Central memory CD4-positive, alpha-beta T cell (primary cell): ENCODE results near the gene ELOB.

Source experiments
- DNase-seq: peaks from one replicate; pipeline ENCODE4 v3.0.0; 2022

Gene ELOB

GRCh38 chr16:2779978-2780898 is 3.2 kb upstream of the ELOB start:
- no peak for DNase-seq

DNA sequence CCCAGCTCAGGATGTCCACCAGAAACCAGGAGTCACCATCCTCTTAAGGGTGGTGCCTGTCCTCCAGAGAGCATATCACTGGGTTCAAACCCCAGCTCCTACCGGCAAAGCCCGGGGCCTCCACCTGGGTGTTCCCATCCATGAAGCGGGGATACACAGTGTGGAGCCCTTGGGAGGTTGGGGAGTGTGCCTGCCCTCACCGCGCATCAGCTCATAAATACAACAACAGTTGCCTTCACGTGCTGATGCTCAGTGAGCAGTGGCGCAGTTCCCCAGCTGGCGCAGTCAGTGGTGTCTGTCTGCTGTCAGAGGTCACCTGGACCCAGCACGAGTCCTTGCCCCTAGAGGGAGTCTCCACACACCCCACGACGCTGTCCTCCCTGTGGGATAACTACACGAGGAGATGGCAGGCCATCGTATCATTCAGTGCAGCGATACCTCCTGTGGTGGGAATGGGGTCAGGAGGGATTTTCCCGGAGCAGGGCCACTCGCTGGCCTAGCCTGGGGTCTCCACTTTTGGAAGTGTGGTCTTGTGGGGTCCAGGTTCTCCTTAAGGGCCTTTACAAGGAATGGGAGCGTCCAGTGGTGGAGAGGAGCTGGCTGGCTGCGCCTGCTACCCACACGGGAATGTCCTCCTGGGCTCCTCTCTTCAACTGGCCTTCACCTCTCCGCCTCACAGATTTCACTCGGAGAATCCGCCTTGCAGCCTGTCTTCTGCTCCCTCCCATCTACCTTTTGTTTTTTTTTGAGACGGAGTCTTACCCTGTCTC is 2.3 kb upstream of the ELOB start:
- DNase-seq, result no peak

DNA sequence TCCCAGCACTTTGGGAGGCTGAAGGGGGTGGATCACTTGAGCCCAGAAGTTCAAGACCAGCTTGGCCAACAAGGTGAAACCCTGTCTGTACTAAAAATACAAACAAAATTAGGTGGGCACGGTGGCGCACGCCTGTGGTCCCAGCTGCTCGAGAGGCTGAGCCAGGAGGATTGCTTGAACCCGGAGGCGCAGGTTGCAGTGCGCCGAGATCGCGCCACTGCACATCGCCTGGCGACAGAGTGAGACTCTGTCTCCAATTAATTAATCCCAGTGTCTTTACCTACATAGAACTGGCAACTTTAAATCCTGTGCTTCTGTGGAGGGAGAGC is 1.5 kb upstream of the ELOB start:
- no peak for DNase-seq

- DNase-seq, result peak; percentile 46
Measured at GRCh38 chr16:2777903-2778629, 986 bp upstream of the ELOB start.

- DNase-seq, result peak; percentile 31
Measured at GRCh38 chr16:2776500-2777139, 460 bp downstream of the ELOB start.

- no peak for DNase-seq
Measured at GRCh38 chr16:2775765-2776499, 1.1 kb downstream of the ELOB start.

DNA sequence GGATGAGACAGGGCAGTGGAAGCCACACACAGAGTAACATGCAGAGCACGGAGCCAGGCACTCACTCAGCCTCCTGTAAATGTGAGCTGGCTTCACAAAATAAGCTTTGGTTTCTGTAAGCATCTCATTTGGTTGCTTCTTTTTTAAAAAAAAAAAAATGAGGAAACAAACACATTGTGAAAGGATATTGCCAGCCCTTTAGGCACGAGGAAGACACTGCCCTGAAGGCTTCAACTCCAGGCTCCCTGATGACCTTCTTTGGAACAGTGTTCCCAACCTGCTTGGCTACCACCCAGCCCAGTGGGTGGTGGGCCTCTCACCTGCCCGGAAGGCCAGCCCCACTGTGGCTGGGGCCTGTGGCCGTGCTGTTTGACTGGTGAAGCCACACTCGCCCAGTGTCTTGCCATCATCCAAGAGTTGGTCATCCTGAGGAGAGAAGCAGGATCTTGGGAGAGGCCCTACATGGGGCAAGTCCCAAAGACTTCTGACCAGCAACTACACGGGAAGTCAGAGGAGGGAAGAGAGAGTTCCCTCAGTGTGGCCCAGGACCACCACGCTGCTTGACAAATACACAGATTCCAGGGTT is 1.9 kb downstream of the ELOB start:
- no peak for DNase-seq

DNA sequence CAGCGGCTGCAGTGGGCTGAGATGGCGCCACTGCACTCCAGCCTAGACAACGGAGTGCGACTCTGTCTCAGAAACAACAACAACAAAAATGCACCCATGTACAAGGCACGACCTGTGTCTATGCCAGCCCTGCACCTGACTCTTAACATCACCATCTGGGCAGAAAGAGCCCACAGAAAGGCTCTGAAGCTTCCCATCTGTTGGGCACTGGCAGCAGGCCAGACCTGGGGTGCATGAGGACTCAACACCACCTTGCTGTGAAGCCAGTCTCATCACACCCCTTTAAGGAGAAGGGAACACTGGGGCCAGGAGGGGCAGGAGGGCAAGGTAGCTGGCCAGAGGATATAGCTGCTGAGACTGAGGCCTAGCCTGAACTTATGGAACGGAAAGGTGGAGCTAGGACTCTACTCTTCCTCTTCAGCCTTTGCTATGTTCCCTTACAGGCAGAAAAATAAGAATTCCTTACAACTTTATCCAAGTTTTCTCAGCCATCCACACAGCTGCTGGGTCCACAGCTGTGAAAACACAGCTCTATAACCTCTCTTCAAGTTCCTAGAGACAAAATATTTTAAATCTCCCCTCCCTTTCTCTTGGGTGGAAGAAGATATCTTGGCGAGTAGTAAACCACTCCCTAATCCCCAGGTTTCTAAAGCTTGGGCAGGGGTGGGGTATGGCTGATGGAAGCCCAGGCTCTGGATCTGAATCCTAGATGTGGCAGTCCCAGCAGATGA is 2.8 kb downstream of the ELOB start:
- no peak for DNase-seq

DNA sequence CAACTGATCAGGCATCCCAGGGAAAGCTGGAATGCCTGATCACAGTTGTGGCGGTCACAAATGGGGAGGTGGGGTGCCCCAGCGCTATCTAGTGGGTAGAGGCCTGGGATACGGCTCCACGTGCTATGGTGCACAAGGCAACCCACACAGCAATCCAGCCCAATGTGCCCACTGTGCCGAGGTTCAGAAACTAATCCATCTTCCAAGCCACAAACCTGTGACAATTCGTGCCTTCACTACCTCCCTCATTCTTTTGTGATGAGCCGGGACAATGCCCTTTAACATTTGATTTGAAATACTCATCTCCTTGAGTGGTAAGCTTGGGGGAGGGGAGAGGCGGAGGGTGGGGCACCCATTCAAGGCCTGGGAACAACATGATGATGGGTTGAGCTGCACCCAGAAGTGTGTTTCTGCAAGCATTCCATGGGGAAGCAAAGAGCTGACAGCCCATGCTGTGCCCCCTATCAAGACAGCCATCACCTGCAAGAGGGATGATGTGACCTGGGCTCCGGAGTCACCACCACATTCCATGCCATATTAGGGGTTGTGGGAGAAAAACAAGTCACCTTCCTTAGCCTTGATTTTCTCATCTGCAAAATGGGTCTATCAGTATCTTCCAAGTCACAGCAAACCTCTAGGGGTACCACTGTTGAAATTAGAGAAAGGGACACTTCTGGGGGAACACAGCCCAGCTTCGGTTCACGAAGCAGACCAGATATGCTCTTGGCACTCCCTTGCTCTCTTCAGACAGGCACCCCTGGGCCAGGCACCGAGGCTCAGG is 3.7 kb downstream of the ELOB start:
- no peak for DNase-seq

DNA sequence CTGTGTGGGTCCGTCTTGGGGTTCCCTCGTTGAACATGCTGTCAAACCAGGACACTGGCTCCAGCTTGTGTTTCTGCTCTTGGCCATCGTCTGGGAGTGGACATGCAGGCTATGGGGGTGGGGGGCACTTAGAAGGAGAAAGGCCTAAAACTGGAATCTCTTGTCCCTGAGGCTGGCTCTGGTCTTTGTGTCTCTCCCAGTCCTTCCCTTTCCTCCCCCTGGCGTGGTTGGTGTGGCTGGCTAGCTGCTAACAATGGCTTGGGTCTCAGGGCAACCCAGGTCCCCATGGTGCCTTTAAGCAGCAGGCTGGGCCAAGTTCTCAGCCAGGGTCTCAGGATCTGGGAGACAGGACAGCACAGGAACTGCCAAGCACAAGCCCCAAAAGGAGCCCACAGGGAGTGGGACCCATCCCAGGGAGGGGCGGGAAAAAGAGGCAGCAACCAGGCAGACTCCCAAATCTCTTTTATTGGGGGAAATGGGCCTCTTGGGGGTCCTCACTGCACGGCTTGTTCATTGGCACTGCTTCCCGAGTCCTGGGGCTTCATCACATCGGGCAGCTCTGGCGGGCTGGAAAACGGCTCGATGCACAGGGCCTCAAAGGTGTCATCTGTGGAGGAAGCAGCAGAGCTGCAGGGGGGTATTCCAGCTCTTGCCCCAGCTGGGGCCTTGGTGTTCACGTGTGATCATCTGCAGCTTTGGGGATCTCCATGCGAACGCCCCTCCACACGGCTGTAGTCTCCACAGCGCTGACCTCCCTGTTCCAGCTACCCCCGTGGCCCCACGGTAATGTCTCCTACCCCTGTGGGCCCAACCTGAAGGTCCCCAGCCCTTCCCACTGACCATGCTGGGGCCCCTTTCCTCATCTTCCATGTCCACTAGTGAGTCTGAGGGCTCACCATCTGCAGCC is 5.3 kb downstream of the ELOB start:
- DNase-seq, result no peak

DNA sequence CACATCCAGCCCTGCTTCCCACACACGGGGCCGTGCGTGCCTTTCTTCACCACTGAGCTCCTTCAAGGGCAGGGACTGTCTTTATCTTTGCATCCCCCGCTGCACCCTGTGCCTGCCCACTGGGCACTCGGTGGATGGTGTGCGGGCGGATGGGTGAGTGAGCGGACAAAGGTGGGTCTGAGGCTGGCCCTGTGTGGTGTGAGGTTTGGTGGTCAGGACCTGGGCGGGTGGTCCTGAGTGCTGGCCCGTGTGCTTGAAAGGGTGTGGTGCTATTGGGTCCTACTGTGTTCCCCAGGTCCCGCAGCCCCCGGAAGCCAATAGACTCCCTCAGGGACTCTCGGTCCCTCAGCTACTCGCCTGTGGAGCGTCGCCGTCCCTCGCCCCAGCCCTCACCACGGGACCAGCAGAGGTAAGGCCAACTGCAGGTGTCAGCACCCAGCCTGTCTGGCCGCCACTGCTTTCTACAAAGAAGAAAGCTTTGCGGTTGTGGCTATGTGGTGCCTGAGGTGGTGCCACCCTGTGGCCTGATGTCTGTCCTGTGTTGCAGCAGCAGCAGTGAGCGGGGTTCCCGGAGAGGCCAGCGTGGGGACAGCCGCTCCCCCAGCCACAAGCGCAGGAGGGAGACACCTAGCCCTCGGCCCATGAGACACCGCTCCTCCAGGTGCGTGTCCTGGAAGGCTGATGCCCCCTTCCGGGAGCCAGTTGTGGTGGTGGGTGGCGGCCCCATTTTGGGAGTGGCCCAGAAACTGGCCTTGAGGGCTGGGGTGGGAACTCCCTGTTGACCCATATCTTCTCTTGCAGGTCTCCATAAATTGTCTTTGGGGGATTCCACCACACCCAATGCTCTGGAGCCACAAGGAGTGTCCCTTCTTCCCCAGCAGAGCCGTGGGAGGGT is 6.8 kb downstream of the ELOB start:
- no peak for DNase-seq

DNA sequence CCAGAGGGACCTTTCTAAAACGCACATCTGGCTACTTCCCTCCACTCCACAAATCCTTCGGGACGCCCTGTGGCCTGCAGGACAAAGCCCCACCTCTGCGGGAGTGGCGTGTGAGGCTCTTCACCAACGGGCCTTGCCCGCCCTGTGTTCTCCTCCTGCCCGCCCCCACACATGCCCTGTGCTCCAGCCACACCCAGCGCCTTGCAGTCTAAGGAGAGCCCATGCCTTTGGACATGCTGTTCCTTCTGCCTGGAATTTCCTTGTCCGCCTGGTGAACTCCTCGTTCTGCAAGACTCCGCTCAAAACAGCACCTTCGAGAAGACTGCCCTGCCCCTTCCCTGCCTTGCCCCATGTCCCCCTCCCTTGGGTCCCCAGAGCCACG is 7.4 kb downstream of the ELOB start:
- no peak for DNase-seq

DNA sequence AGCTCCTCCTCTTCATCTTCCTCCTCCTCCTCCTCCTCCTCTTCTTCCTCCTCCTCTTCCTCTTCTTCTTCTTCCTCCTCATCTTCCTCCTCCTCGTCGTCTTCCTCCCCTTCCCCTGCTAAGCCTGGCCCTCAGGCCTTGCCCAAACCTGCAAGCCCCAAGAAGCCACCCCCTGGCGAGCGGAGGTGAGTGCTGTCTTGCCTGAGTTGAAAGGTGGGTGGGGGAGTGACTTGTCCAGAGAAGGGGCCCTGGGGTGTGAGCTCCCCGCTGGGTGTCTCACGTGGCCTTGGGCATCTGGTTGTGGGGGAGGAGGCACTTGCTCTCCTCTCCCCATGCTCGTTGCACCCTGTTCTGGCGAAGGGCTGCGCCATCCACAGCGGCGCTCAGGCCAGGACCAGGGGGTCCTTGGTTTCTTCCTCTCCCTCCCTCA is 8.0 kb downstream of the ELOB start:
- DNase-seq, result no peak

- no peak for DNase-seq
Measured at GRCh38 chr16:2768403-2769089, 8.5 kb downstream of the ELOB start.

GRCh38 chr16:2767891-2768290 is 9.2 kb downstream of the ELOB start:
- no peak for DNase-seq

DNA sequence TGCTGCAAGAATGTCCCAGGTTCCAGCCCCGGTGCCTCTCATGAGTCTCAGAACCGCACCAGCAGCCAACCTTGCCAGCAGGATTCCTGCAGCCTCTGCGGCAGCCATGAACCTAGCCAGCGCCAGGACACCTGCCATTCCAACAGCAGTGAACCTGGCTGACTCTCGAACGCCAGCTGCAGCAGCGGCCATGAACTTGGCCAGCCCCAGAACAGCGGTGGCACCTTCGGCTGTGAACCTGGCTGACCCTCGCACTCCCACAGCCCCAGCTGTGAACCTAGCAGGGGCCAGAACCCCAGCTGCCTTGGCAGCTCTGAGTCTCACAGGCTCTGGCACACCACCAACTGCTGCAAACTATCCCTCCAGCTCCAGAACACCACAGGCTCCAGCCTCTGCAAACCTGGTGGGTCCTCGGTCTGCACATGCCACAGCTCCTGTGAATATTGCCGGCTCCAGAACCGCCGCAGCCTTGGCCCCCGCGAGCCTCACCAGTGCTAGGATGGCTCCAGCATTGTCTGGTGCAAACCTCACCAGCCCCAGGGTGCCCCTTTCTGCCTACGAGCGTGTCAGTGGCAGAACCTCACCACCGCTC is 9.8 kb downstream of the ELOB start:
- no peak for DNase-seq
